GM18907 (cell line): Measurements from ENCODE around the gene SDC1.
A peak's percentile ranks its signal among the peaks of the same experiment; 100 is the strongest.

ENCODE experiments used
- ATAC-seq: cut with Tn5 transposase; IDR thresholded peaks from one replicate; pipeline ENCODE4 v1.9.1; 2021; ENCODE audit warnings: mild to moderate bottlenecking, moderate library complexity; ENCODE audit not compliant: unreplicated experiment

Gene SDC1

GRCh38 chr2:20229322-20230113, 4.6 kb upstream of the SDC1 start:
- no peak for ATAC-seq

- ATAC-seq: no peak
These were observed 3.1 kb upstream of the SDC1 start for GRCh38 chr2:20227894-20228505.

DNA sequence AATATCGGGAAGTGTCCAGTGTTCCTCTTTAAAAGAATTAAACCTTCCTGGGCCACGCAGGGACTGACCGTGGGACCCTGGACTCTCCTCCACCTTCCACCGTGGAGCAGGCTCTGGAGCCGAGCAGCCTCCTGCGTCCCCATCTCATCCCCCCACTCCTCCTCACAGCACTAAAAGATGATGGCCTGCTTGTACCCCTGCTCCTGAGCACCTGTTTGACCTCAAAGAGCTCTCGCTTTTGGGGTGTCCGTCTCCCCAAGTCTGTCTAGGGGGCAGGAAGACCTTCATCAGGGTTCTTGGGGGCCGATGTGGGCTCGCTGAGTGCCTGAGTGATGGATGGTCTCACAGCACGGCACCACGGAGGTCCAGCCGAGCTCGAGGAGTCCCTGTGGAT, 1.2 kb upstream of the SDC1 start:
- ATAC-seq: no peak

DNA sequence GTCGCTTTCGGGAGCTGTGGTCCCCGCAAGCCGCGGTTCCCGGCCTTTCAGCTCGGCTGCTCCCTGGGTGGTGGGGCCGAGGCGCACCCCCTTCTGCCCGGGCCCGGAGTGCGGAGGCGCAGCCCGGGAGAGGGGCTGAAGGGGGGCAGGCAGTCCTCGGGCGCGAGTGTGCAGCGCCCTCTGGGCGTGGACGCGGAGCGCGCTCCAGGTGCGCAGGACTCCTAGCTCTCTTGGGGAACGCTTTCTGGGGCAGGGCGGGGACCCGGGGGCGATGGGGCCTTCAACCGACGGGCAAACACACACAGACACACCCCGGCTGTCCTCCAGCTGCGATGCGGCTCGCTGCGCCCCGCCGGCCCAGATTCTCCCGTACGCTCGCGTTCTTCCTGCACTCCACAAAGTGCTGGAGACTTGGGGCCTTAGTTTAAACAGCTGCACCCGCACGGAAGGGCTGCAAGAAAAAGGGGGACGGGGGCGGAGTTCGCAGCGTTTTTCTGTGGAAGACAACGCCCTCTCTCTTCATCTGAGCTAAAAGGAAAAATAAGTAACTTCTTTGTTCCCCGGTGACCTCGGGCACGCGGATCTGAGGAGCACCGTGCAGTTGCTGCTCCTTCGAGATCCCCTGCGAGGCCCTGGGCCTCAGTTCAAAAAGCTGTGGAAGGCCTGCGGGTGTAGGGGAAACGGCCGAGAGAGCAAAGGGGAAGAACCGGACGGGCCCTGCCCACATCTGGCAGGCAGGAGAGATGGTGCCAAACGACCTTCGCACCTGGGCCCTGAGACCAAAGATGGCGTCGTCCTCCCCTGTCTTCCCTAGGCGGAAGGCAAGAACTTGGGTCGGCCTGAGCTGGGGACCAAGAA, 593 bp upstream of the SDC1 start:
- ATAC-seq: peak; percentile 62

- ATAC-seq: peak; percentile 32
These were observed 690 bp downstream of the SDC1 start for GRCh38 chr2:20224164-20224715.

- peak; percentile 32 for ATAC-seq
These were observed 1.3 kb downstream of the SDC1 start for GRCh38 chr2:20223407-20224163.

GRCh38 chr2:20222769-20223406, 2.0 kb downstream of the SDC1 start:
- no peak for ATAC-seq

GRCh38 chr2:20222014-20222768, 2.7 kb downstream of the SDC1 start:
- ATAC-seq: no peak

GRCh38 chr2:20221555-20221973, 3.4 kb downstream of the SDC1 start:
- no peak for ATAC-seq

GRCh38 chr2:20220806-20221554, 4.0 kb downstream of the SDC1 start:
- ATAC-seq: no peak

- ATAC-seq: no peak
These were observed 5.1 kb downstream of the SDC1 start for GRCh38 chr2:20219763-20220380.

DNA sequence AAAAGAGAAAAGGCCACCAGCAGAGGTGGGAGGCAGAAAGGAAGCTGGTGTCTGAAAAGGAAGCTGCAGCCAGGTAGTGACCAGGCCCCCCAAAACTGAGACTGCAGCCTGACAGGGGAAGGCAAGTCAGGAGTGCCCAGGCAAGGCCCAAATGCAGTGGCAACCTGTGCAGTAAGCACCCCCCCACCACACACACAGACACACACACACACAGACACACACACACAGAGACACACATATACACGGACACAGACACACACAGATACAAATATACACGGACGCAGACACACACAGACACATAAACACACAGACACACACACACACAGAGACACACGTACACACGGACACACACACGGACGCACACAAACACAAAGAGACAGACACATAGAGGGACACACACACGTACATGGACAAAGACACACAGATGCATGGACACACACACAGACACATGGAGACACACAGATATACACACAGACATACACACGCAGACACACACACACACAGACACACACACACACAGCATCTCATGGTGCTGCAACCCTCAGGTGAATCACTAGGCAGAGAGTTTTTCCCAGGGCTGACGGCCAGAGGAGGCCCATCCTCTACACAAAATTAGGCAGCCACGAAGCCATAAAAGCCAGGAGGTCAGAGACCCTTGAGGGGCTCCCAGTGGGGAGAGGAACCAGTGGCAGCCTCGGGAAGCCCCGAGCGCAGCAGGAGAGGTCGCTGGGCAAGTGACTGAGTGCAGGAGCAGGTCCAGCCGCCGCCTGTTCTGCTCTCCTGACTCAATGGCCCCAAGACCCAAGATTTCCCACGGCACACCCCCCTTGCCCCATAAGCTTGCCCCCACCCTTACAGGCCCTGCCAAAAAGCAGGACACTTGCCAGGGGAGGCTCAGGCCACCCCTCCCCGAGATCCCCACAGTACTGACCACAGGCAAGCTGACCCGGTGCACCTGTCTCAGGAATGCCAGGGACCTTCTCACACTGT, 6.3 kb downstream of the SDC1 start:
- no peak for ATAC-seq

GRCh38 chr2:20217041-20217970, 7.6 kb downstream of the SDC1 start:
- ATAC-seq: no peak

- no peak for ATAC-seq
These were observed 8.6 kb downstream of the SDC1 start for GRCh38 chr2:20216130-20217025.
